Measurements from ENCODE around the gene LAMB4. TPM values are rescaled to one million over a fixed set of nuclear protein-coding genes. Genes with fewer than 3 reads are reported as not detected.

LAMB4 gene
- total RNA-seq, 1 donor from 2014 or later: 18.3 TPM

- H3K36me3 Mint-ChIP-seq: no peaks in the 10 kb centered on the region
- no peaks in the 10 kb centered on the region for H3K9me3 Mint-ChIP-seq
- H3K4me1 Mint-ChIP-seq: peaks cover 22% of the 10 kb centered on the region
- H3K4me3 Mint-ChIP-seq: no peak overlapping the region
- DNase-seq (ENCODE audit: low spot score in 2 of 2, unreplicated experiment in 2 of 2): no peak
- no peaks in the 10 kb centered on the region for H3K27me3 Mint-ChIP-seq (ENCODE audit: low read depth)
- H3K27ac Mint-ChIP-seq: no peak overlapping the region
- TF ChIP-seq CTCF (IDR thresholded peaks at IDR 0.05; ENCODE audit: unreplicated experiment): no peak
These were observed 56.7 kb downstream of the LAMB4 start for GRCh38 chr7:108073305-108074070.

- no peak for DNase-seq (ENCODE audit: low spot score in 2 of 2, unreplicated experiment in 2 of 2)
- Mint-ChIP-seq H3K9me3 (no peaks in the 10 kb centered on the region), H3K27ac (no peak overlapping the region), H3K27me3 (ENCODE audit: low read depth) (no peaks in the 10 kb centered on the region), H3K4me3 (no peak overlapping the region), H3K4me1 (peaks cover 14% of the 10 kb centered on the region), H3K36me3 (no peaks in the 10 kb centered on the region)
- TF ChIP-seq CTCF (IDR thresholded peaks at IDR 0.05; ENCODE audit: unreplicated experiment): no peak
These were observed 57.4 kb downstream of the LAMB4 start for GRCh38 chr7:108072739-108073138.

- H3K27me3 Mint-ChIP-seq (ENCODE audit: low read depth): no peaks in the 10 kb centered on the region
- no peaks in the 10 kb centered on the region for H3K36me3 Mint-ChIP-seq
- H3K4me3 Mint-ChIP-seq: no peak overlapping the region
- H3K4me1 Mint-ChIP-seq: peaks cover 12% of the 10 kb centered on the region
- no peak for TF ChIP-seq CTCF (IDR thresholded peaks at IDR 0.05; ENCODE audit: unreplicated experiment)
- no peaks in the 10 kb centered on the region for H3K9me3 Mint-ChIP-seq
- no peak overlapping the region for H3K27ac Mint-ChIP-seq
- no peak for DNase-seq (ENCODE audit: low spot score in 2 of 2, unreplicated experiment in 2 of 2)
These were observed 58.0 kb downstream of the LAMB4 start for GRCh38 chr7:108072116-108072515.

- no peak overlapping the region for H3K4me3 Mint-ChIP-seq
- peaks cover 10% of the 10 kb centered on the region for H3K4me1 Mint-ChIP-seq
- H3K27ac Mint-ChIP-seq: no peak overlapping the region
These were observed 58.6 kb downstream of the LAMB4 start for GRCh38 chr7:108071551-108071950.

GRCh38 chr7:108069646-108070045 is 60.5 kb downstream of the LAMB4 start:
- Mint-ChIP-seq H3K4me1 (peaks cover 7% of the 10 kb centered on the region), H3K4me3 (no peak overlapping the region), H3K27me3 (ENCODE audit: low read depth) (no peaks in the 10 kb centered on the region), H3K36me3 (no peaks in the 10 kb centered on the region), H3K27ac (no peak overlapping the region), H3K9me3 (no peaks in the 10 kb centered on the region)
- TF ChIP-seq CTCF (IDR thresholded peaks at IDR 0.05; ENCODE audit: unreplicated experiment): no peak
- DNase-seq (ENCODE audit: low spot score in 2 of 2, unreplicated experiment in 2 of 2): no peak

More at GRCh38 chr7:108071551-108071950, 58.6 kb downstream of the LAMB4 start:
- no peak for DNase-seq (ENCODE audit: low spot score in 2 of 2, unreplicated experiment in 2 of 2)
- no peak for TF ChIP-seq CTCF (IDR thresholded peaks at IDR 0.05; ENCODE audit: unreplicated experiment)
- no peaks in the 10 kb centered on the region for H3K9me3 Mint-ChIP-seq
- H3K27me3 Mint-ChIP-seq (ENCODE audit: low read depth): no peaks in the 10 kb centered on the region
- H3K36me3 Mint-ChIP-seq: no peaks in the 10 kb centered on the region
